Mucosa of descending colon (tissue), 3 donors: ENCODE measurements around the gene SERPINA10. TPM values are rescaled to one million over a fixed set of nuclear protein-coding genes. Genes with fewer than 3 reads are reported as not detected.

Source experiments
- ATAC-seq: fragments of 200-7000 bp; cut with Tn5 transposase; one replicate; pipeline ENCODE4 v1.9.1; 2020; ENCODE audit warnings: mild to moderate bottlenecking, moderate library complexity
- DNase-seq, 3 donors: peaks; one replicate each; pipeline ENCODE4 v3.0.0-alpha.2; 2020
- H3K36me3 ChIP-seq: fragments of 200-600 bp; one replicate; pipeline ENCODE4 v1.8.0; 2021; ENCODE audit warnings: low read depth, mild to moderate bottlenecking
- H3K4me1 ChIP-seq: fragments of 200-600 bp; one replicate; pipeline ENCODE4 v1.8.0; 2021; ENCODE audit warnings: low read depth, mild to moderate bottlenecking
- H3K4me3 ChIP-seq: fragments of 200-600 bp; one replicate; pipeline ENCODE4 v1.8.0; 2021; ENCODE audit warnings: mild to moderate bottlenecking
- H3K9me3 ChIP-seq: fragments of 200-600 bp; one replicate; pipeline ENCODE4 v1.8.0; 2021; ENCODE audit warnings: mild to moderate bottlenecking
- intact Hi-C, 2 donors: fragments of 100-400 bp; cut with DNase I in 1 of 2; cut with micrococcal nuclease in 1 of 2; formaldehyde crosslinking; loops; one replicate each; pipeline versions ENCODE4 v1.11.0 to v1.11.1; 2022; cut with DNase I, micrococcal nuclease
- total RNA-seq, 3 donors: library from RNA; stranded (reverse); fragmentation: NEBNext Ultra II Directional in 2 of 3; extraction: Animal tissue kit (Norgen Biotek cat#: 25700) in 2 of 3; gene quantifications; one replicate each; pipeline versions ENCODE4 v1.2.1 to v1.2.4, GENCODE V29; 2021 to 2023
- TF ChIP-seq, protein P1 (sequence below): fragments of 200-600 bp; IDR thresholded peaks from one replicate; pipeline ENCODE4 v1.8.0; 2022; ENCODE audit warnings: antibody characterized with exemption, mild to moderate bottlenecking
- donor health status: DM: no; HTN: no; CAD: no; lungs with moderate emphysema.
- donor health status: DM: no; HTN: no; CAD: no.
- donor health status: DM: no; HTN: yes; CAD: no.

The SERPINA10 gene
- total RNA-seq, 3 donors from 2014 or later, result 0.09 to 0.34 (median 0.20) TPM

DNA sequence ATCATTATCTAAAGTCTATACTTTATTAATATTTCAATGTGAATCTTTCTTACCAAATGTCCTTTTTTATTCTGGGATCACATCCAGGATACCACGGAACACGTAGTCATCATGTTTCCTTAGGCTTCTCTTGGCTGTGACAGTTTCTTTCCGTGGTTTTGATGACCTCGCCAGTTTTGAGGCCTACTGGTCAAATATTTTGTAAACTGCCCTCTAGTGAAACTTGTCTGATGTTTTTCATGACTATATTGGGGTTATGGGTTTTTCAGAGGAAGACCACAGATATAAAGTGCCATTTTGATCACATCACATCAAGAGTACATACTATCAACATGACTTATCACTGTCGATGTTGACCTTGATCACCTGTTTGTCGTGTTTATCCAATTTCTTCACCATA, 44.2 kb upstream of the SERPINA10 start:
- Histone ChIP-seq H3K36me3 (no peaks in the 10 kb centered on the region), H3K4me3 (no peak overlapping the region), H3K4me1 (peaks cover 9% of the 10 kb centered on the region), H3K9me3 (no peaks in the 10 kb centered on the region)
- intact Hi-C loops, result no loop called here
- ATAC-seq, result no peak
- TF ChIP-seq, protein P1, sequence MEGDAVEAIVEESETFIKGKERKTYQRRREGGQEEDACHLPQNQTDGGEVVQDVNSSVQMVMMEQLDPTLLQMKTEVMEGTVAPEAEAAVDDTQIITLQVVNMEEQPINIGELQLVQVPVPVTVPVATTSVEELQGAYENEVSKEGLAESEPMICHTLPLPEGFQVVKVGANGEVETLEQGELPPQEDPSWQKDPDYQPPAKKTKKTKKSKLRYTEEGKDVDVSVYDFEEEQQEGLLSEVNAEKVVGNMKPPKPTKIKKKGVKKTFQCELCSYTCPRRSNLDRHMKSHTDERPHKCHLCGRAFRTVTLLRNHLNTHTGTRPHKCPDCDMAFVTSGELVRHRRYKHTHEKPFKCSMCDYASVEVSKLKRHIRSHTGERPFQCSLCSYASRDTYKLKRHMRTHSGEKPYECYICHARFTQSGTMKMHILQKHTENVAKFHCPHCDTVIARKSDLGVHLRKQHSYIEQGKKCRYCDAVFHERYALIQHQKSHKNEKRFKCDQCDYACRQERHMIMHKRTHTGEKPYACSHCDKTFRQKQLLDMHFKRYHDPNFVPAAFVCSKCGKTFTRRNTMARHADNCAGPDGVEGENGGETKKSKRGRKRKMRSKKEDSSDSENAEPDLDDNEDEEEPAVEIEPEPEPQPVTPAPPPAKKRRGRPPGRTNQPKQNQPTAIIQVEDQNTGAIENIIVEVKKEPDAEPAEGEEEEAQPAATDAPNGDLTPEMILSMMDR, result no peak
- no peak for DNase-seq

DNA sequence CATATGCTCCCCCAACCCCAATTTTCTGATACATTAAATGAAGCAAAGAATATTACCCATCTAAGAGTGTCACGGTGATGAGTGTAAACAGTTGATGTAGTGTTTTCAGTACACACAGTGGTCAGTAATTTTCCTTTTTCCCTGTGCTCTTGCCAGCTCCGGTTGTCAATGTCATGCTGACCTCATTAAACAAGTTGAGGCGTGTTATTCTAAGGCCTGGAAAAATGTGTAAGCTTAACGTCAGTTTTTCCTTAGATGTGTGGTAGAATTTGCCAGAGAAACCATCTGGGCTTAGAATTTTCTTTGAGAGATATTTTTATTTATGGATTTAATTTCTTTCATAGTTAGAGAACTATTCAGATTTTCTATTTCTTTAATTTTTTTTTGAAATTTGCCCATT, 41.8 kb upstream of the SERPINA10 start:
- no peak for DNase-seq
- no peaks in the 10 kb centered on the region for H3K4me1 ChIP-seq
- ATAC-seq, result no peak

DNA sequence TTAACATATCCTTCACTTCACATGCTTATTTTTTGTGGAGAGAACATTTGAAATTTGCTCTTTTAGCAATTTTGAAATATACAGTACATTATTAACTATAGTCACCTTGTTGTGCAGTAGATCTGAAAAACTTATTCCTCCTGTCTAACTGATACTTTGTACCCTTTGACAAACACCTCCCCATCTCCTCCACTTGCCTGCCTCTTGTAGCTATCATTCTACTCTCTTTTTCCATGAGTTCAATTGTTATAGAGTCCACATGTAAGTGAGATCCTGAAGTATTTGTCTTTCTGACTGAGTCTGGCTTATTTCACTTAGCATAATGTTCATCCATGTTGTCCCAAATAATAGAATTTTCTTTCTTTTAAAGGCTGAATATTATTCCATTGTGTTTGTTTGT, 39.5 kb upstream of the SERPINA10 start:
- Histone ChIP-seq H3K4me3 (no peak overlapping the region), H3K4me1 (no peaks in the 10 kb centered on the region), H3K36me3 (no peaks in the 10 kb centered on the region), H3K9me3 (no peaks in the 10 kb centered on the region)
- ATAC-seq, result no peak
- TF ChIP-seq, protein P1, result no peak
- no peak for DNase-seq
- intact Hi-C loops, result no loop called here

More for the DNA sequence above, 41.8 kb upstream of the SERPINA10 start:
- H3K36me3 ChIP-seq, result no peaks in the 10 kb centered on the region
- no peak overlapping the region for H3K4me3 ChIP-seq
- intact Hi-C loops, result no loop called here
- H3K9me3 ChIP-seq, result no peaks in the 10 kb centered on the region
- TF ChIP-seq, protein P1, result no peak

DNA sequence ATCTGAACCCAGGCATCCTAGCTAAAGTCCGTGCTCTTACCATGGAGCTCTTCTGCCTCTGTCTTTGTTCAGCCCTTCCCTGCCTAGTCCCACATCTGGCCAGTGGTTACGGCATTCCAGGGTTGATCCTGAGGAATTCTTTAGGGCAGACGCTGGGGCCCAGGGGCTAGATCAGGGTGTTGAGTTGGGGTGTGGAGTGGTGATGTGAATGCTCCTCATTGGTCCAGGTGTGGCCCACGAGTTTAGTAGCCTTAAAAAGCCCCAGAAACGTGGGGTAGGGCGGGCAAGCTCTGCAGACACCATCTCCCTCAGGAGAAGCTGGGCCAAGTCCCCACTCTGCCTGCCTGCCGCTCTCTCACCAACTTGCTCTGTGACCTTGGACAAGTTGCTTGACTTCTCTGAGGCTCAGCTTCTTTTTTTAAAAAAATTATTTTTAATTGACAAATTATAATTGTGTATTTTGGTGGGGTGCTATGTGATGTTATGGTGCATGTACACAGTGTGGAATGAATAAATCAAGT, 39.1 kb upstream of the SERPINA10 start:
- Histone ChIP-seq H3K36me3 (no peaks in the 10 kb centered on the region), H3K9me3 (no peaks in the 10 kb centered on the region), H3K4me3 (no peak overlapping the region), H3K4me1 (no peaks in the 10 kb centered on the region)
- ATAC-seq (no peak), DNase-seq (no peak)
- TF ChIP-seq, protein P1, result no peak
- intact Hi-C loops, result no loop called here

DNA sequence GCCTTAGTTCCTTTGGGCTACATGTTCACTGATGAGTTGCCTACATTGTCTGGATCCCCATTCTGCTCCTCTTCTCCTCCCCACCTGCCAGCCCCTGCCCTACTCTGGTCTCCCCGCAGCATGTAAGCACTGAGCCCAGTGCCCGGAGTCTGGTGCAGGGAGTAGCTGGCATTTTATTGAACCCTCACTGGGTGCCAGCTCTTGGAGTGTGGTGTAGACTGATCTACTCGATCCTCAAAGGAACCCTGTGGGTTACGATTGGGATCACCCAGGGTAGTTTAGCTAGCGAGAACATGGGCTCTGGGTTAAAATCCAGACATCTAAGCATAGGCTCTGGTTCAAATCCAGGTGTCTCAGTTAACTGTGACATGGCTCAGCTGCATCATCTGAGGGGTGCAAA, 38.4 kb upstream of the SERPINA10 start:
- ATAC-seq, result no peak

More for the DNA sequence above, 38.4 kb upstream of the SERPINA10 start:
- Histone ChIP-seq H3K9me3 (no peaks in the 10 kb centered on the region), H3K36me3 (no peaks in the 10 kb centered on the region), H3K4me3 (no peak overlapping the region), H3K4me1 (no peaks in the 10 kb centered on the region)
- intact Hi-C loops, result no loop called here
- no peak for DNase-seq
- TF ChIP-seq, protein P1, result no peak
